Measurements from ENCODE around the gene LTF.

The LTF gene

GRCh38 chr3:46492890-46493547, 28.3 kb upstream of the LTF start:
- Histone ChIP-seq H3K27me3 (peaks cover 0 to 9% of the 10 kb centered on the region in 2 donors), H3K27ac (no peak overlapping the region), H3K36me3 (no peaks in the 10 kb centered on the region), H3K9me3 (no peaks in the 10 kb centered on the region), H3K4me3 (no peak overlapping the region), H3K4me1 (peaks cover 0 to 4% (median 0%) of the 10 kb centered on the region in 4 donors)
- intact Hi-C loops (cut with DNase I; ENCODE audit: low total_unique reads) = no loop called here
- TF ChIP-seq, protein P1, sequence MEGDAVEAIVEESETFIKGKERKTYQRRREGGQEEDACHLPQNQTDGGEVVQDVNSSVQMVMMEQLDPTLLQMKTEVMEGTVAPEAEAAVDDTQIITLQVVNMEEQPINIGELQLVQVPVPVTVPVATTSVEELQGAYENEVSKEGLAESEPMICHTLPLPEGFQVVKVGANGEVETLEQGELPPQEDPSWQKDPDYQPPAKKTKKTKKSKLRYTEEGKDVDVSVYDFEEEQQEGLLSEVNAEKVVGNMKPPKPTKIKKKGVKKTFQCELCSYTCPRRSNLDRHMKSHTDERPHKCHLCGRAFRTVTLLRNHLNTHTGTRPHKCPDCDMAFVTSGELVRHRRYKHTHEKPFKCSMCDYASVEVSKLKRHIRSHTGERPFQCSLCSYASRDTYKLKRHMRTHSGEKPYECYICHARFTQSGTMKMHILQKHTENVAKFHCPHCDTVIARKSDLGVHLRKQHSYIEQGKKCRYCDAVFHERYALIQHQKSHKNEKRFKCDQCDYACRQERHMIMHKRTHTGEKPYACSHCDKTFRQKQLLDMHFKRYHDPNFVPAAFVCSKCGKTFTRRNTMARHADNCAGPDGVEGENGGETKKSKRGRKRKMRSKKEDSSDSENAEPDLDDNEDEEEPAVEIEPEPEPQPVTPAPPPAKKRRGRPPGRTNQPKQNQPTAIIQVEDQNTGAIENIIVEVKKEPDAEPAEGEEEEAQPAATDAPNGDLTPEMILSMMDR (IDR thresholded peaks at IDR 0.05) = no peak
- no peak for DNase-seq

DNA sequence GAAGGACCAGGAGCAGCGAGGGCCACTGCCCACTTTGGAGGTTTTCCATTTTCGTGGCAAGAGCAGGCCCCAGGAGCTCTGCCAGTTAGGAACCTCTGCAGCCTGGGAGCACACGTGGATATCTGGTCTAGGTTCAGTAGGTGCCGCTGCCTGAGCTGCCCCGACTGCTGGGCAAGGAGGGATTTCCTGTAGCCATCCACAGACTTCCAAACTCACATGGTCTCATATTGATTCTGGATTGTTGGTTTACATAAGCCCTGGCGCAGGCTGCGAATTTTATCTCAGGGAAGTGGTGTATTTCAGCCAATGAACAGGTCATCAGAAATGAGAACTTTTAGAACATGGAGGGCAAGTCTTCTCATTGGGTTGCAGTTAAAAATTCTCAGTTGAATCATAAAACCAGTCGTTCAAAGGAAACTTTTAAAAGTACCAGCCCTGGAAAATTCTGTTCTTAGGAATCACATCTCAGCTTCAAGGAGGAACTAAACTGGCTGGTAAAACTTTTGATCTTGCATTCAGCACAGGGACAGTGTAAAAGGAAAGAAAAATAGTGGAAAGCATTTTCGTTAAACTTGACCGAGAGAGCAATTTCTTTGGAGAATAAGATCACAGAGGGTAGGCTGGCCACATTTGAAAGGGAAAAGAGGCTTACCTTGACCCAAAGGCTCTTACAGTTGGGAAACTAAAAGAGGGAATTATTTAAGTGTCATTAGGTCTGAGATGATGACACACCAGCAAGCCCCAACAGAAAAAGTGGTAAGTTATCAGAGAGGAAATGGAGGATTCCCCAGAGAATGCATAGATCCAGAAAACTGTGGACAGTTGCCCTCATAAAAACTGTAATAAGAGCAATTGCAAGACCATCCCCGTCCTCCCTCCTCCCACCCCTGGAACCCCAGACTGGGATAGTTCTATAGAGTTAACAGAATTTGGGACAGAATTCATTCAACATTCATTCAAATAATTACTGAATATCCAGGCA, 26.7 kb upstream of the LTF start:
- Histone ChIP-seq H3K4me1 (peaks cover 0 to 4% (median 0%) of the 10 kb centered on the region in 4 donors), H3K36me3 (no peaks in the 10 kb centered on the region), H3K27me3 (peaks cover 0 to 13% of the 10 kb centered on the region in 2 donors), H3K27ac (no peak overlapping the region), H3K9me3 (no peaks in the 10 kb centered on the region), H3K4me3 (no peak overlapping the region)
- no peak for DNase-seq
- TF ChIP-seq, protein P1 (IDR thresholded peaks at IDR 0.05) = no peak
- intact Hi-C loops (cut with DNase I; ENCODE audit: low total_unique reads) = no loop called here

GRCh38 chr3:46490338-46491084, 25.8 kb upstream of the LTF start:
- Histone ChIP-seq H3K9me3 (no peaks in the 10 kb centered on the region), H3K27me3 (peaks cover 0 to 13% of the 10 kb centered on the region in 2 donors), H3K36me3 (no peaks in the 10 kb centered on the region), H3K4me1 (peaks cover 0 to 4% (median 0%) of the 10 kb centered on the region in 4 donors), H3K27ac (no peak overlapping the region), H3K4me3 (no peak overlapping the region)
- no peak for DNase-seq
- intact Hi-C loops (cut with DNase I; ENCODE audit: low total_unique reads) = no loop called here
- TF ChIP-seq, protein P1 (IDR thresholded peaks at IDR 0.05) = no peak

GRCh38 chr3:46489875-46490274, 25.2 kb upstream of the LTF start:
- Histone ChIP-seq H3K36me3 (no peaks in the 10 kb centered on the region), H3K4me3 (no peak overlapping the region), H3K4me1 (peaks cover 0 to 4% (median 0%) of the 10 kb centered on the region in 4 donors), H3K27me3 (peaks cover 0 to 13% of the 10 kb centered on the region in 2 donors), H3K27ac (no peak overlapping the region), H3K9me3 (no peaks in the 10 kb centered on the region)
- DNase-seq = no peak
- TF ChIP-seq, protein P1 (IDR thresholded peaks at IDR 0.05) = no peak
- intact Hi-C loops (cut with DNase I; ENCODE audit: low total_unique reads) = loop anchor here (10.0 kb wide), 1 partner anchor 145 kb away; no protein-coding TSS in a partner anchor

- Histone ChIP-seq H3K27me3 (peaks cover 0 to 13% of the 10 kb centered on the region in 2 donors), H3K4me3 (no peak overlapping the region), H3K27ac (no peak overlapping the region), H3K9me3 (no peaks in the 10 kb centered on the region), H3K36me3 (no peaks in the 10 kb centered on the region), H3K4me1 (peaks cover 0 to 4% (median 0%) of the 10 kb centered on the region in 4 donors)
- TF ChIP-seq, protein P1 (IDR thresholded peaks at IDR 0.05) = no peak
- DNase-seq = no peak
- intact Hi-C loops (cut with DNase I; ENCODE audit: low total_unique reads) = loop anchor here (10.0 kb wide), 1 partner anchor 145 kb away; no protein-coding TSS in a partner anchor
Observed at GRCh38 chr3:46489381-46489780, 24.7 kb upstream of the LTF start.
